ENCODE results near the gene EPAS1. TPM values are rescaled to one million over a fixed set of nuclear protein-coding genes. Genes with fewer than 3 reads are reported as not detected.

The EPAS1 gene
- polyA plus RNA-seq, 2 of the 4 experiments (the other 2 are of a cell fraction), result 128 to 143 TPM

- TF ChIP-seq NFE2L2 (conservative IDR thresholded peaks at IDR 0.05; ENCODE audit: low read length) (no peak), FOXS1 (CRISPR knock-in tag; IDR thresholded peaks at IDR 0.05) (no peak), HOXA7 (CRISPR knock-in tag; IDR thresholded peaks at IDR 0.05) (no peak), KDM5A (IDR thresholded peaks at IDR 0.05) (no peak), USF2 (IDR thresholded peaks at IDR 0.05) (no peak), HES2 (IDR thresholded peaks at IDR 0.05) (no peak), SREBF2 (IDR thresholded peaks at IDR 0.05) (no peak)
Observed at GRCh38 chr2:46351098-46351749, 54.0 kb downstream of the EPAS1 start (continued).

DNA sequence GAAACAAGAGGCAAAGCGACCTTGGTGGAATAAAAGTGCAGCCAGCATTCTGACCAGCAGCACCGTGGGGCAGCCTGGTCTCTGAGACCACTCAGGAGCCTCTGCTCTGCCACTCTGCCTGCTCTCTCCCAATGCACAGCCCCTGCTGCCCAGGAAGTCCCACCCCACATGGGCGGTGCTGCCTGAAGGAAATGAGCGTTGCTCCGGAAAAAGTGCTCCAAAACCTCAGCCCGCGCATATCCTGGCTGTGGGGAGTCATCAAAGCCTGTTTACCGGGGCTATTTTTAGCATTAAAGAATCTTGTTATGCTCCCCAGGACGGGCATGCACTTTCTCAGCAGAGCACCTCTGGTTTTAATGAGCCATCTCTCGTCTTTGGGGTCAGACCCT lies 54.5 kb downstream of the EPAS1 start:
- 90% methylated on average over 10 of the region's 10 CpGs for WGBS (ENCODE audit: missing lambda C conversion rate)
- CTCF ChIA-PET, result no interaction called here
- 0 out of 6 replicates have a peak overlapping the region, but pooled peaks of 1 of the 2 experiments have one; percentile 4 for H3K27ac ChIP-seq
- DNase-seq (ENCODE audit: low read depth in 1 of 2, low spot score in 1 of 2) (no peak), ATAC-seq (no peak), FAIRE-seq (no peak)
- POLR2A ChIA-PET, result no interaction called here
- no peak overlapping the region for H3K4me3 ChIP-seq
- no peak overlapping the region for H3K4me2 ChIP-seq
- TF ChIP-seq GATA3 (IDR thresholded peaks at IDR 0.05; ENCODE audit: borderline replicate concordance) (no peak), TFCP2L1 (CRISPR knock-in tag; IDR thresholded peaks at IDR 0.05) (no peak)
- no peaks in the 10 kb centered on the region for H3K9me3 ChIP-seq
- no peaks in the 10 kb centered on the region for H3K4me1 ChIP-seq

- no peak overlapping the region for H3K4me3 ChIP-seq
- no peaks in the 10 kb centered on the region for H3K4me1 ChIP-seq
- no peak for TF ChIP-seq HOXB13 (CRISPR knock-in tag; IDR thresholded peaks at IDR 0.05; ENCODE audit: low read depth)
- no peak for TF ChIP-seq EHMT2 (IDR thresholded peaks at IDR 0.05; ENCODE audit: low read depth)
- TF ChIP-seq RAD21 (conservative IDR thresholded peaks at IDR 0.05 in 1 of 2, IDR thresholded peaks at IDR 0.05 in 1 of 2), result peak; percentile 27 to 39; a peak in 2 of 5 replicates
- no peak for TF ChIP-seq HOXA7 (CRISPR knock-in tag; IDR thresholded peaks at IDR 0.05)
- no peak for TF ChIP-seq RARB (CRISPR knock-in tag; IDR thresholded peaks at IDR 0.05)
- no peak for TF ChIP-seq REST (IDR thresholded peaks at IDR 0.05)
- TF ChIP-seq JUN (IDR thresholded peaks at IDR 0.05), result 0 out of 5 replicates have a peak, but pooled peaks of 1 of the 2 experiments have one; percentile 26
- TF ChIP-seq NPAS2 (CRISPR knock-in tag; IDR thresholded peaks at IDR 0.05; ENCODE audit: borderline replicate concordance), result no peak
- no peak for TF ChIP-seq KDM1A (IDR thresholded peaks at IDR 0.05; ENCODE audit: low read depth)
- peak; percentile 23; the same call in 1 of the 3 replicates for TF ChIP-seq SMC3 (IDR thresholded peaks at IDR 0.05)
- WGBS (ENCODE audit: missing lambda C conversion rate), result 93% methylated on average over 8 of the region's 8 CpGs
- H3K9me3 ChIP-seq, result no peaks in the 10 kb centered on the region
- DNase-seq (ENCODE audit: low read depth in 1 of 2, low spot score in 1 of 2) (no peak), ATAC-seq (peak in 1 of 2 experiments; percentile 21; a peak in 2 of 6 replicates), FAIRE-seq (no peak)
- POLR2A ChIA-PET, result no interaction called here
- H3K27ac ChIP-seq, result no peak overlapping the region
- H3K4me2 ChIP-seq, result no peak overlapping the region
- CTCF ChIA-PET, result interaction anchor here (0.9 to 2.4 kb wide), 6 partner anchors 11 to 360 kb away, joined by 3 to 9 read pairs (median 6); no protein-coding TSS in a partner anchor
Observed at GRCh38 chr2:46352621-46353020, 55.4 kb downstream of the EPAS1 start.
